Suprapubic skin (tissue), 4 donors: ENCODE data around the gene DAO.

Experiments
- CTCF ChIP-seq, 2 donors: fragments of 200-600 bp in 1 of 2; fragments of 450-650 bp in 1 of 2; sonication (generic) in 1 of 2; IDR thresholded peaks; one replicate each; pipeline ENCODE4 v1.5.1; 2016 to 2019; ENCODE audit warnings: antibody characterized with exemption in 2 of 2, mild to moderate bottlenecking in 1 of 2, moderate library complexity in 1 of 2
- POLR2A ChIP-seq, 2 donors: fragments of 450-650 bp; IDR thresholded peaks; one replicate each; pipeline ENCODE4 v1.6.1; 2017; ENCODE audit warnings: antibody characterized with exemption in 2 of 2, mild to moderate bottlenecking in 2 of 2, moderate library complexity in 2 of 2
- POLR2AphosphoS5 ChIP-seq, 3 donors: sonication (generic); formaldehyde crosslinking; IDR thresholded peaks; one replicate each; pipeline ENCODE4 v1.6.1; 2017; ENCODE audit warnings: antibody characterized with exemption in 3 of 3

- TF ChIP-seq POLR2A (IDR thresholded peaks at IDR 0.05) (no peak), CTCF (IDR thresholded peaks at IDR 0.05) (no peak), POLR2AphosphoS5 (IDR thresholded peaks at IDR 0.05) (no peak)
Measured at GRCh38 chr12:108856170-108856427, 23.8 kb upstream of the DAO start.
